SK-N-SH (cell line): Measurements from ENCODE around the gene CRYBG1. TPM values are rescaled to one million over a fixed set of nuclear protein-coding genes. Genes with fewer than 3 reads are reported as not detected.

Experiments
- CTCF ChIA-PET: fragments of 300-600, 350-600 bp; formaldehyde crosslinking; extraction: SDS; loops from one replicate; lab custom pipeline; 2021; lab: Yijun Ruan, JAX
- POLR2A ChIA-PET: fragments of 350-600 bp; sonication (Branson Sonifier 250); formaldehyde crosslinking; extraction: SDS; loops from one replicate; lab custom pipeline; 2020; ENCODE audit warnings: antibody characterized with exemption, inconsistent platforms; lab: Yijun Ruan, JAX
- DNase-seq: peaks from one replicate; pipeline ENCODE4 v3.0.0; 2012
- H2AFZ ChIP-seq: fragments of 200-600 bp; sonication (generic); 2 replicates; pipeline ENCODE4 v1.8.1; 2016; ENCODE audit warnings: antibody characterized with exemption, mild to moderate bottlenecking, low read depth
- H3F3A ChIP-seq: fragments of 200-600 bp; sonication (generic); replicated peaks from 2 replicates; pipeline ENCODE3; 2016; ENCODE audit warnings: antibody characterized with exemption, mild to moderate bottlenecking; ENCODE audit not compliant: insufficient read depth
- H3K27ac ChIP-seq, 2 experiments: fragments of 200-500 bp in 1 of 2; fragments of 200-600 bp in 1 of 2; sonication (Bioruptor generic) in 1 of 2; sonication (generic), shearing (Covaris generic) in 1 of 2; 2 replicates each; pipeline versions ENCODE4 v1.5.1 to v1.6.1; 2014 to 2016; ENCODE audit warnings: low read depth in 2 of 2, inconsistent platforms in 1 of 2, low read length in 1 of 2, mild to moderate bottlenecking in 1 of 2, mixed read lengths in 1 of 2
- H3K27me3 ChIP-seq: fragments of 200-600 bp; sonication (generic), shearing (Covaris generic); 2 replicates; pipeline ENCODE4 v1.6.1; 2016; ENCODE audit warnings: mixed run types; ENCODE audit not compliant: insufficient read depth
- H3K36me3 ChIP-seq, 2 experiments: fragments of 200-500 bp in 1 of 2; fragments of 200-600 bp in 1 of 2; sonication (Bioruptor generic) in 1 of 2; sonication (generic) in 1 of 2; replicated peaks in 1 of 2; 2 replicates each; pipeline versions ENCODE3 to v1.5.1; 2014 to 2016; ENCODE audit warnings: low read length in 1 of 2, mild to moderate bottlenecking in 1 of 2; ENCODE audit not compliant: insufficient read depth in 2 of 2, control insufficient read depth in 1 of 2
- H3K4me1 ChIP-seq, 2 experiments: fragments of 200-500 bp in 1 of 2; fragments of 200-600 bp in 1 of 2; sonication (Bioruptor generic) in 1 of 2; sonication (generic), shearing (Covaris generic) in 1 of 2; 2 replicates each; pipeline versions ENCODE4 v1.5.1 to v1.6.1; 2014 to 2016; ENCODE audit warnings: low read depth in 1 of 2, low read length in 1 of 2, mixed run types in 1 of 2; ENCODE audit not compliant: insufficient read depth in 2 of 2, control insufficient read depth in 1 of 2
- H3K4me2 ChIP-seq: fragments of 200-600 bp; sonication (generic), shearing (Covaris generic); 2 replicates; pipeline ENCODE4 v1.6.1; 2017; ENCODE audit warnings: mixed run types
- H3K4me3 ChIP-seq, 2 experiments: fragments of 200-500 bp in 1 of 2; fragments of 200-600 bp in 1 of 2; sonication (Bioruptor generic) in 1 of 2; sonication (generic), shearing (Covaris generic) in 1 of 2; 2 replicates each; pipeline versions ENCODE4 v1.5.1 to v1.8.1; 2014 to 2016; ENCODE audit warnings: low read depth in 2 of 2, inconsistent platforms in 1 of 2, low read length in 1 of 2, mild to moderate bottlenecking in 1 of 2, mixed read lengths in 1 of 2, moderate library complexity in 1 of 2
- H3K79me2 ChIP-seq: fragments of 200-600 bp; sonication (generic); 2 replicates; pipeline ENCODE4 v1.8.1; 2017; ENCODE audit warnings: mild to moderate bottlenecking; ENCODE audit not compliant: insufficient read depth
- H3K9ac ChIP-seq: fragments of 200-600 bp; sonication (generic); 2 replicates; pipeline ENCODE4 v1.6.1; 2017; ENCODE audit warnings: mixed run types
- H3K9me2 ChIP-seq: fragments of 200-600 bp; sonication (generic); 2 replicates; pipeline ENCODE4 v1.6.1; 2017; ENCODE audit warnings: mixed run types
- H3K9me3 ChIP-seq: fragments of 200-600 bp; sonication (generic); 2 replicates; pipeline ENCODE4 v1.6.1; 2017; ENCODE audit warnings: mixed run types, mild to moderate bottlenecking, moderate library complexity
- H4K20me1 ChIP-seq: fragments of 200-600 bp; sonication (generic); 2 replicates; pipeline ENCODE4 v1.6.1; 2017; ENCODE audit warnings: mild to moderate bottlenecking, mixed run types; ENCODE audit not compliant: insufficient read depth
- CHD2 ChIP-seq: fragments of 150-350 bp; IDR thresholded peaks from 2 replicates; pipeline ENCODE4 v1.6.1; 2018; ENCODE audit warnings: low read length; ENCODE audit not compliant: partially characterized antibody
- EP300 ChIP-seq, 2 experiments: IDR thresholded peaks; 2 replicates each; pipeline versions ENCODE4 v1.4.0 to v1.6.1; 2012; ENCODE audit warnings: borderline replicate concordance in 1 of 2, low read depth in 1 of 2, low read length in 1 of 2
- EZH2phosphoT487 ChIP-seq: fragments of 200-600 bp; sonication (generic); IDR thresholded peaks from 2 replicates; pipeline ENCODE4 v1.6.1; 2017; ENCODE audit warnings: low read depth, mixed run types, mild to moderate bottlenecking, antibody characterized with exemption, moderate library complexity, borderline replicate concordance
- FOSL2 ChIP-seq: IDR thresholded peaks from 2 replicates; pipeline ENCODE4 v1.4.0; 2012; ENCODE audit warnings: low read depth, mild to moderate bottlenecking, moderate library complexity, borderline replicate concordance
- FOXM1 ChIP-seq: IDR thresholded peaks from 2 replicates; pipeline ENCODE4 v1.4.0; 2012; ENCODE audit warnings: low read depth, mild to moderate bottlenecking
- GABPA ChIP-seq: IDR thresholded peaks from 2 replicates; pipeline ENCODE4 v1.4.0; 2012; ENCODE audit warnings: low read depth, mild to moderate bottlenecking
- GATA2 ChIP-seq: sonication (generic); formaldehyde crosslinking; IDR thresholded peaks from 2 replicates; pipeline ENCODE4 v1.5.0; 2020; ENCODE audit warnings: mild to moderate bottlenecking, missing genetic modification reagents
- JUND ChIP-seq: IDR thresholded peaks from 2 replicates; pipeline ENCODE4 v1.4.0; 2012
- MEF2A ChIP-seq: IDR thresholded peaks from 2 replicates; pipeline ENCODE4 v1.4.0; 2012; ENCODE audit warnings: low read depth, borderline replicate concordance
- NFIC ChIP-seq: IDR thresholded peaks from 2 replicates; pipeline ENCODE4 v1.4.0; 2012; ENCODE audit warnings: borderline replicate concordance
- NRF1 ChIP-seq: IDR thresholded peaks from 2 replicates; pipeline ENCODE4 v1.6.1; 2012; ENCODE audit warnings: low read depth, mild to moderate bottlenecking, low read length
- POLR2AphosphoS5 ChIP-seq: IDR thresholded peaks from 2 replicates; pipeline ENCODE4 v1.6.1; 2012; ENCODE audit warnings: low read depth, low read length
- RAD21 ChIP-seq: IDR thresholded peaks from 2 replicates; pipeline ENCODE4 v1.6.1; 2012; ENCODE audit warnings: mild to moderate bottlenecking, low read length
- RCOR1 ChIP-seq: fragments of 150-350 bp; IDR thresholded peaks from 2 replicates; pipeline ENCODE4 v1.6.1; 2017; ENCODE audit warnings: antibody characterized with exemption, low read length
- RFX5 ChIP-seq: IDR thresholded peaks from 2 replicates; pipeline ENCODE4 v1.6.1; 2012; ENCODE audit warnings: mild to moderate bottlenecking, improper control_type of control experiment, low read length
- SIN3A ChIP-seq: IDR thresholded peaks from 2 replicates; pipeline ENCODE4 v1.6.1; 2012; ENCODE audit warnings: low read depth, mild to moderate bottlenecking, low read length, moderate library complexity, borderline replicate concordance
- WGBS: methylation state at CpG from one replicate; pipeline ENCODE4 v1.1.6; 2017; ENCODE audit warnings: low lambda C conversion rate; 5-methylcytosine and 5-hydroxymethylcytosine counted together
- polyA plus RNA-seq, 3 experiments: library from polyadenylated mRNA; depleted of rRNA; stranded (reverse); fragments of >200 nt; gene quantifications; 2 replicates each; pipeline ENCODE4 v1.2.3, GENCODE V29; 2012
- TF ChIP-seq, protein P1 (sequence below): IDR thresholded peaks from 2 replicates; pipeline ENCODE4 v1.4.0; 2012; ENCODE audit warnings: low read depth
- TF ChIP-seq, protein P2 (sequence below): fragments of 150-350 bp; IDR thresholded peaks from 2 replicates; pipeline ENCODE4 v1.6.1; 2016; ENCODE audit warnings: mild to moderate bottlenecking, low read depth, low read length

CRYBG1 gene
- polyA plus RNA-seq, 1 of the 3 experiments (the other 2 are of a cell fraction) = 13.8 TPM

DNA sequence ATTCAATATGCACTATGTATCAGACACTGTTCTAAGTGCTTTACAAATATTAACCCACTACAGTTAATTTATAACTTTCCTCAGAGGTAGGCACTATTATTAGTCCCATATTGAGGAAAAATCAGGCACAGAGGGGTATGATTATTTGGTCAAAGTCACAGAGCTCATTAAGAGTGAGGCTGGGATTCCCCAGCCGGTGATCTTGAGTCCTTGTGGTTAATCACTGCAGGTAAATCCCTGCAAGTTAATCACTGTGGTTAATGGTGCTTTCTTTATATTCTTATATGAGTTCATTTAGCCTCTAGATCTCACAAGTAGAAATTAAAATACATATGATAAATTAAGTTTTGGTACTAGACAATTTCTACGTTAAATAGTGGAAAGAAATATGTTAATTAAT lies 9.2 kb downstream of the CRYBG1 start:
- Histone ChIP-seq H3K9ac (no peak overlapping the region), H2AFZ (no peak overlapping the region), H3K27ac (no peak overlapping the region), H3F3A (no peaks in the 10 kb centered on the region), H3K4me2 (no peak overlapping the region), H3K79me2 (no peaks in the 10 kb centered on the region), H3K4me1 (no peaks in the 10 kb centered on the region), H3K27me3 (no peaks in the 10 kb centered on the region; the same call in 1 of the 2 replicates), H4K20me1 (no peaks in the 10 kb centered on the region), H3K36me3 (no peaks in the 10 kb centered on the region), H3K9me3 (no peaks in the 10 kb centered on the region), H3K4me3 (no peak overlapping the region), H3K9me2 (no peaks in the 10 kb centered on the region)
- ChIA-PET CTCF (interaction anchor here (1.5 to 5.0 kb wide), 3 partner anchors 9 to 33 kb away, joined by 3 to 38 read pairs (median 12); partner anchors contain the start of gene CRYBG1), POLR2A (no interaction called here)
- no peak for TF ChIP-seq RAD21
- TF ChIP-seq SIN3A = no peak
- TF ChIP-seq CHD2 = no peak
- no peak for DNase-seq
- WGBS = 60% methylated on average over 2 of the region's 2 CpGs

- whole genome bisulfite sequencing = 5% methylated on average over 1 of the region's 1 CpG
- CTCF ChIA-PET = interaction anchor here (0.6 to 5.0 kb wide), 5 partner anchors 9 to 422 kb away, joined by 3 to 38 read pairs (median 3); partner anchors contain the start of gene CRYBG1
- no peaks in the 10 kb centered on the region for H3K79me2 ChIP-seq
These were observed 10.1 kb downstream of the CRYBG1 start for GRCh38 chr6:106370639-106371038.

More at GRCh38 chr6:106370639-106371038, 10.1 kb downstream of the CRYBG1 start:
- H3F3A ChIP-seq = no peaks in the 10 kb centered on the region
- no peak overlapping the region for H3K9ac ChIP-seq
- POLR2A ChIA-PET = no interaction called here
- H3K9me2 ChIP-seq = no peaks in the 10 kb centered on the region
- no peaks in the 10 kb centered on the region for H4K20me1 ChIP-seq
- H3K4me1 ChIP-seq = no peaks in the 10 kb centered on the region
- no peaks in the 10 kb centered on the region for H3K9me3 ChIP-seq
- no peak overlapping the region for H3K27ac ChIP-seq
- H3K4me3 ChIP-seq = no peak overlapping the region
- H3K36me3 ChIP-seq = no peaks in the 10 kb centered on the region
- H3K4me2 ChIP-seq = no peak overlapping the region
- no peak for DNase-seq
- no peaks in the 10 kb centered on the region; the same call in 1 of the 2 replicates for H3K27me3 ChIP-seq
- H2AFZ ChIP-seq = no peak overlapping the region
- TF ChIP-seq GATA2 (CRISPR knock-in tag) = no peak
- TF ChIP-seq, protein P1, sequence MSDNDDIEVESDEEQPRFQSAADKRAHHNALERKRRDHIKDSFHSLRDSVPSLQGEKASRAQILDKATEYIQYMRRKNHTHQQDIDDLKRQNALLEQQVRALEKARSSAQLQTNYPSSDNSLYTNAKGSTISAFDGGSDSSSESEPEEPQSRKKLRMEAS = no peak
- no peak for TF ChIP-seq EZH2phosphoT487
- no peak for TF ChIP-seq JUND
- TF ChIP-seq NRF1 = no peak
- no peak for TF ChIP-seq RFX5
- no peak for TF ChIP-seq EP300 (IDR thresholded peaks at IDR 0.05; ENCODE audit: borderline replicate concordance in 1 of 2, low read depth in 1 of 2, low read length in 1 of 2)
- no peak for TF ChIP-seq FOXM1
- no peak for TF ChIP-seq RCOR1
- TF ChIP-seq POLR2AphosphoS5 = no peak
- no peak for TF ChIP-seq RAD21
- TF ChIP-seq SIN3A = no peak
- no peak for TF ChIP-seq GABPA
- TF ChIP-seq NFIC = no peak
- no peak for TF ChIP-seq FOSL2
- no peak for TF ChIP-seq MEF2A
- TF ChIP-seq, protein P2, sequence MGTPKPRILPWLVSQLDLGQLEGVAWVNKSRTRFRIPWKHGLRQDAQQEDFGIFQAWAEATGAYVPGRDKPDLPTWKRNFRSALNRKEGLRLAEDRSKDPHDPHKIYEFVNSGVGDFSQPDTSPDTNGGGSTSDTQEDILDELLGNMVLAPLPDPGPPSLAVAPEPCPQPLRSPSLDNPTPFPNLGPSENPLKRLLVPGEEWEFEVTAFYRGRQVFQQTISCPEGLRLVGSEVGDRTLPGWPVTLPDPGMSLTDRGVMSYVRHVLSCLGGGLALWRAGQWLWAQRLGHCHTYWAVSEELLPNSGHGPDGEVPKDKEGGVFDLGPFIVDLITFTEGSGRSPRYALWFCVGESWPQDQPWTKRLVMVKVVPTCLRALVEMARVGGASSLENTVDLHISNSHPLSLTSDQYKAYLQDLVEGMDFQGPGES = no peak
